NB4 (cell line): ENCODE data around the gene PPP1R16B.

ENCODE experiments used
- DNase-seq: peaks from one replicate; pipeline ENCODE4 v3.0.0; 2010; ENCODE audit warnings: low read depth
- H3K4me3 ChIP-seq: one replicate; pipeline ENCODE4 v1.5.1; 2011; ENCODE audit warnings: mild to moderate bottlenecking, low read depth, low read length, moderate library complexity
- MYC ChIP-seq: IDR thresholded peaks from 2 replicates; pipeline ENCODE4 v1.6.1; 2011; ENCODE audit warnings: low read depth, low read length
- POLR2A ChIP-seq: IDR thresholded peaks from 2 replicates; pipeline ENCODE4 v1.6.1; 2011; ENCODE audit warnings: mild to moderate bottlenecking; ENCODE audit not compliant: insufficient read length; ENCODE audit errors: extremely low read depth
- TF ChIP-seq, protein P1 (sequence below): IDR thresholded peaks from one replicate; pipeline ENCODE4 v1.5.1; 2012; ENCODE audit warnings: low read depth, low read length
- TF ChIP-seq, protein P2 (sequence below): IDR thresholded peaks from 2 replicates; pipeline ENCODE4 v1.6.1; 2011; ENCODE audit warnings: low read depth, low read length

The PPP1R16B gene

DNA sequence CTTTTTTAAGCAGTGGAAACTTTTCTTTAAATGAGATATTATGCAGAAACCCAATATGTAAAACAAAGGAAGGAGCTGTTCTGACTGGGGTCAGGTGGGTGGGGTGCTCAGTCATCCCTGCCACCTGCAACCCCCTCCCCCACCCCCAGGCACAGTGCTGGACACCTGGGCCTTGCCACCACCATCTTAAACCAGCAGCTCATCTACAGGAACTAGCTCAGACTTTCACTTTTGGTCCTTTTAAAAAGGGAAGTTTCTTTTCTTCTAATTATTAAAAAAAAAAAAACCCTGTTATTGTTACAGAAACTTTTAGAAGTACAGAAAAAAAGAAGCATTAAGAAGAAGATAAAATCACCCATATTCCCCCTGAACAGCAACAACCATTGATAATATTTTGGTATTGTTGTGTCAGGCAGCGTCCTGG lies 37.1 kb downstream of the PPP1R16B start:
- TF ChIP-seq, protein P1, sequence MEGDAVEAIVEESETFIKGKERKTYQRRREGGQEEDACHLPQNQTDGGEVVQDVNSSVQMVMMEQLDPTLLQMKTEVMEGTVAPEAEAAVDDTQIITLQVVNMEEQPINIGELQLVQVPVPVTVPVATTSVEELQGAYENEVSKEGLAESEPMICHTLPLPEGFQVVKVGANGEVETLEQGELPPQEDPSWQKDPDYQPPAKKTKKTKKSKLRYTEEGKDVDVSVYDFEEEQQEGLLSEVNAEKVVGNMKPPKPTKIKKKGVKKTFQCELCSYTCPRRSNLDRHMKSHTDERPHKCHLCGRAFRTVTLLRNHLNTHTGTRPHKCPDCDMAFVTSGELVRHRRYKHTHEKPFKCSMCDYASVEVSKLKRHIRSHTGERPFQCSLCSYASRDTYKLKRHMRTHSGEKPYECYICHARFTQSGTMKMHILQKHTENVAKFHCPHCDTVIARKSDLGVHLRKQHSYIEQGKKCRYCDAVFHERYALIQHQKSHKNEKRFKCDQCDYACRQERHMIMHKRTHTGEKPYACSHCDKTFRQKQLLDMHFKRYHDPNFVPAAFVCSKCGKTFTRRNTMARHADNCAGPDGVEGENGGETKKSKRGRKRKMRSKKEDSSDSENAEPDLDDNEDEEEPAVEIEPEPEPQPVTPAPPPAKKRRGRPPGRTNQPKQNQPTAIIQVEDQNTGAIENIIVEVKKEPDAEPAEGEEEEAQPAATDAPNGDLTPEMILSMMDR: no peak
- TF ChIP-seq, protein P2, sequence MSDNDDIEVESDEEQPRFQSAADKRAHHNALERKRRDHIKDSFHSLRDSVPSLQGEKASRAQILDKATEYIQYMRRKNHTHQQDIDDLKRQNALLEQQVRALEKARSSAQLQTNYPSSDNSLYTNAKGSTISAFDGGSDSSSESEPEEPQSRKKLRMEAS: no peak
- no peak for TF ChIP-seq MYC
- no peak overlapping the region for H3K4me3 ChIP-seq
- peak; percentile 30 for DNase-seq

DNA sequence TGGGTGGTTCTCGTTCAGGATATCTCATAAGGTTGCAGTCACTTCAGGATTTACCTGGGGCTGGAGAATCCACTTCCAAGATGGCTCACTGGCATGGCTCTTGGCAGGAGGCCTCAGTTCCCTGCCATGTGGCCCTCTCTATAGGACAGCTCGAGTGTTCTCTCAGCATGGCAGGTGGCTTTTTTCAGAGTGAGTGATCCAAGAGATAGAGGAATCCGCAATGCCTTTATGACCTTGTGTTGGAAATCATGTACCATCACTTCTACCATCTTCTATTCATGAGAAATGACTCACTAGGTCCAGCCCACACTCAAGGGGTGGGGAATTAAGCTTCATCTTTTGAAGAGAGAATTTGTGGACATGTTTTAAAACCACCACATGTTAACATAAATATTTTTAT lies 37.8 kb downstream of the PPP1R16B start:
- no peak overlapping the region for H3K4me3 ChIP-seq
- DNase-seq: no peak
- TF ChIP-seq POLR2A: no peak

DNA sequence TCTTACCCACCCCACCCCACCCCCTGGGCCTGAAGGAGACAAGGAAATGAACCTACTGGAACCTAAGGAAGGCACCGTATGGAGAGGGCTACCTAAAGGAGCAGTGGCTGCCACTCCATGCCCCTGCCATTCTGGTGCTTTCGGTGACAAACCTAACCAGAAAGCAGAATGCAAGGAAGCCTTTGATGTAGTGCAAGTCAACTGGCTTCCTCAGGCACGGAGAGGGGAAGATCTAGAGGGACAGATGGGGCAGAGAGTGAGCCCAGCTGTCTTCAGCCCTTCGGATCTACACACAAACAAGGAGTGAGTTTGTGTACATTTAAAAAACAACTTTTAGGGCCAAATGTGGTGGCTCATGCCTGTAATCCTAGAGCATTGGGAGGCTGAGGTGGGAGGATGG lies 39.5 kb downstream of the PPP1R16B start:
- DNase-seq: no peak
- TF ChIP-seq, protein P2: no peak
- TF ChIP-seq MYC: no peak
- TF ChIP-seq POLR2A: no peak
- TF ChIP-seq, protein P1: no peak
- H3K4me3 ChIP-seq: no peak overlapping the region

DNA sequence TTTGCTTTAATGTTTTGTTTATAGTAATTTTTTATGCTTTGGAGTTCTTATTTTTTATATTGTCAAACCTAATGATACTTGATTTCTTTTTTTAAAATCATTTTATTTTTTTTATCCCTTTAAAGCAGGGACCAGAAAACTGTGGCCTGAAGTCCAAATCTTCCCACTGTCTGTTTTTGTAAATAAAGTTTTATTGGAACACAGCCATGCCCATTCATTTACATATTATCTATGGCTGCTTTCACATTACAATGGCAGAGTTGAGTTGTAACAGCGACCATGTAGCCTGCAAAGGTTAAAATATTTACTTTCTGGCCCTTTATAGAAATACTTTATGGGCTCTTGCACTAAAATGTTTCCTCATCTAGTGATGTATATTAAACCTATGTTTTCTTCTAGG lies 42.3 kb downstream of the PPP1R16B start:
- TF ChIP-seq POLR2A: no peak
- TF ChIP-seq, protein P2: no peak
- TF ChIP-seq, protein P1: no peak
- no peak for TF ChIP-seq MYC
- no peak overlapping the region for H3K4me3 ChIP-seq
- DNase-seq: no peak

DNA sequence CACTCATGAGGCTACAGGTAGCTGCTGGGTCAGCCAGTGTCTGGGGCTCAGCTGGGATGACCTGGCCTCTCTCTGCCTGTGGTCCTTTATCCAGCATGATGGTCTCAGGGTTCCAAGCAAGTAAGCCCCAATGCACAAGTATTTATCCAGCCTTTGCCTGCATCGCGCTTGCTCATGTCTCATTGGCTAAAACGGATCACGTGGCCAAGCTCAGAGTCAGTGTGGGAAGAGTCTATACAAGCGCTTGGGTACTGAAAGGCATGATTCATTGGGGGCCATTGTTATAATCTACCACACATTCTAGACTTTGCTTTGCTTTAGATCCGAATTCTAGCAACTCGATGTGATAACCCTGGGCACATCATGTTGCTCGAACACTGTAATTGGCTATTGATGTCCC lies 48.3 kb downstream of the PPP1R16B start:
- H3K4me3 ChIP-seq: no peak overlapping the region
- TF ChIP-seq, protein P1: no peak
- TF ChIP-seq, protein P2: no peak
- TF ChIP-seq POLR2A (no peak), MYC (no peak)
- DNase-seq: no peak

DNA sequence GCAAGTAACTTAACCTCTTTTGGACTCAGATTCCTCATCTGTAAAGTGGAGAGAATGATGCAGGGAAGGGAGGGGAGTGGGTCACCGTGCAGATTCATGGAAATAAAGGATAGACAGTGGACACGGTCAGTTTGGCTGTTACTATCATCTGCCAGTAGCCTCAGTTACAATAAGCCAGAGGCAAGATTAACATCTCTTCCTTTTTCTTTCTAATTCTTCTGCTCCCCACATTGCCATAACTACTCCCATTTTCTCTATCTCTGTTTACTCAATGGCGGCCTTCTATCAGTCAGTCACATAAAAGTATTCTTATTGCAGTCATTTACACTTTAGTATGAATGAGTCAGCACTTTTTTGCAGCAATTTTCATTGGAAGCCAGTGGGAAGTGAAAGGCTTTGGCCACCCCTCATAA lies 49.2 kb downstream of the PPP1R16B start:
- TF ChIP-seq, protein P2: no peak
- TF ChIP-seq, protein P1: no peak
- no peak for TF ChIP-seq POLR2A
- TF ChIP-seq MYC: no peak
- H3K4me3 ChIP-seq: no peak overlapping the region
- no peak for DNase-seq
